ENCODE data around the gene KLF15. TPM values are rescaled to one million over a fixed set of nuclear protein-coding genes. Genes with fewer than 3 reads are reported as not detected.

The KLF15 gene
- total RNA-seq = 1.6 TPM
- polyA plus RNA-seq = 57.3 TPM

DNA sequence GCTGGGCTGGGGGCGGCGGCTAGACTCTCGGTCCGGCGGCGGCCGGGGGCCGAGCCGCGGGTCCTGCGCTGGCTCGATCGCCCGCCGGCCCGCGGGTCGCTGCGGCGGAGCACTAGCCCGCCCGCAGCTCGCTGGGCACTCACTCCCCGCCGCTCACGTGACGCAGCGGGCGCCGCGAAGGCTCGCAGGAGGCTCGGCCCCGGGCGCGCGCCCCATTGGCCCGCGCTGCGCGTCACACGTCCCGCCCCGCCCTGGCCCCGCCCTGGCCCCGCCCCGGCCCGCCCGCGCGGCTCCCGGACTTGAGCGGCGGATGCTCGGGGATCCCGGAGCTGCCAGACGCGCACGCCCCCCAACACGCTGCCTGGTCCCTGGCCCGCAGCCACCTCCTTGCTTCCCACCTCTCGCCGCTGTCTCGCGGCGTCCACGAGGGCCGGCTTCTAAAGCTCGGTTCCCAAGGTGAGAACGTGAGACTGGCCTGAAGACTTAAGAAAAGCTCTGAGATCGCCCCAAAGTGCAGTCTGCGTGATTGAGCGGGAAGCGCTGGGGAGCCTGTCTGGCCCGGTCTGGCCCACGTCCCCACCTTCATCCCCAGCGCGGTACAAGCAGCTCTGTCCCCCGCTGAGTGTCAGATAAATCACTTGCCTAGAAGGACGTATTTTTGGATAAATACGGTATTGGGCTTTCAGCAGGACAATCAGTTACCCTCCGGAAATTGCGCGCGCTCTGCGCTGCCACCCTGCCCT, at the start of gene KLF15:
TSS of gene KLF15 (minus strand) at position 114 of the 743 bp plus-strand sequence. CDS start 4,486 bp downstream, outside the sequence.
- peak; percentile 36 for DNase-seq (ENCODE audit: extremely low spot score)
- under 1% methylated on average over 86 of the region's 86 CpGs for WGBS
- H3K36me3 ChIP-seq (ENCODE audit: insufficient read depth) = no peaks in the 10 kb centered on the region
- peak within 1 kb of the TSS; percentile 93 for H3K4me3 ChIP-seq (ENCODE audit: low read depth, low read length)
- peak within 1 kb of the TSS; percentile 72 for H3K27ac ChIP-seq (ENCODE audit: low read depth)
- no peaks in the 10 kb centered on the region for H3K4me1 ChIP-seq (ENCODE audit: insufficient read depth)

- Histone ChIP-seq H3K4me3 (ENCODE audit: low read depth, low read length) (no peak overlapping the region), H3K36me3 (ENCODE audit: insufficient read depth) (no peaks in the 10 kb centered on the region), H3K4me1 (ENCODE audit: insufficient read depth) (no peaks in the 10 kb centered on the region), H3K27ac (ENCODE audit: low read depth) (no peak overlapping the region)
- WGBS = 82% methylated on average over 15 of the region's 15 CpGs
- no peak for DNase-seq (ENCODE audit: extremely low spot score)
Observed at GRCh38 chr3:126406389-126407296, 49.4 kb upstream of the KLF15 start.

DNA sequence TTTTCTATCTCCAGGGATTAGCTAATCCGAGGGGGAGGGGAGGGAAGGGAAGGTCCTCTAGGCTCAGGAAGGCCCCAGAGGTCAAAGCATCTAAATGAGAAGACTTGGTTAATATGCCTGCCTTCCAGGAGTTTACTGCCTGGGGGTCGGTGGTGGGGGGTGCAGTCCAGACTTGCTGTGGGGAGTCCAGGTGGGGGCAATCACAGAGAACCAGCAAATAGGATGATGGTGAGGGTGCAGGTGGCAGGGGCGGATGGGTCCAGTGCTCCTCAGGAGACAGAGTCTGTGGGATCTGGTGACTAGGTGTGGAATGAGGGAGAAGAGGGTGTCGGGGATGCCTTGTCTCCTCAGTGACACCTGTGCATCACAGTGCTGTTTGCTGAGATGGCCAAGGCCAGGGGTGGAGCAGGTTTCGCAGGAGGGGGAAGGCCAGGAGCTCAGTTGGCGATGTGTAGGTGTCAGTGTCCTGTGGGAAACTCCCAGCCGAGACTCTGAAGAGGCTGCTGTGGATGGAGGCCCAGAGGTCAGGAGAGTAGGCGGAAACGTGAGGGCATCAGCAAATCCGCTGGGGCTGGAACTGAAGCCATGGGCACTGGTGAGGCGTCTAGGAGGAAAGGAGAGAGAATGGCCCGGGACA, 45.6 kb upstream of the KLF15 start:
- no peak overlapping the region for H3K4me3 ChIP-seq (ENCODE audit: low read depth, low read length)
- no peaks in the 10 kb centered on the region for H3K36me3 ChIP-seq (ENCODE audit: insufficient read depth)
- no peak for DNase-seq (ENCODE audit: extremely low spot score)
- no peak overlapping the region for H3K27ac ChIP-seq (ENCODE audit: low read depth)
- no peaks in the 10 kb centered on the region for H3K4me1 ChIP-seq (ENCODE audit: insufficient read depth)
- 83% methylated on average over 12 of the region's 12 CpGs for WGBS

GRCh38 chr3:126402178-126402577, 45.0 kb upstream of the KLF15 start:
- no peaks in the 10 kb centered on the region for H3K36me3 ChIP-seq (ENCODE audit: insufficient read depth)
- H3K27ac ChIP-seq (ENCODE audit: low read depth) = no peak overlapping the region
- DNase-seq (ENCODE audit: extremely low spot score) = no peak
- 75% methylated on average over 6 of the region's 6 CpGs for WGBS
- H3K4me3 ChIP-seq (ENCODE audit: low read depth, low read length) = no peak overlapping the region
- no peaks in the 10 kb centered on the region for H3K4me1 ChIP-seq (ENCODE audit: insufficient read depth)

DNA sequence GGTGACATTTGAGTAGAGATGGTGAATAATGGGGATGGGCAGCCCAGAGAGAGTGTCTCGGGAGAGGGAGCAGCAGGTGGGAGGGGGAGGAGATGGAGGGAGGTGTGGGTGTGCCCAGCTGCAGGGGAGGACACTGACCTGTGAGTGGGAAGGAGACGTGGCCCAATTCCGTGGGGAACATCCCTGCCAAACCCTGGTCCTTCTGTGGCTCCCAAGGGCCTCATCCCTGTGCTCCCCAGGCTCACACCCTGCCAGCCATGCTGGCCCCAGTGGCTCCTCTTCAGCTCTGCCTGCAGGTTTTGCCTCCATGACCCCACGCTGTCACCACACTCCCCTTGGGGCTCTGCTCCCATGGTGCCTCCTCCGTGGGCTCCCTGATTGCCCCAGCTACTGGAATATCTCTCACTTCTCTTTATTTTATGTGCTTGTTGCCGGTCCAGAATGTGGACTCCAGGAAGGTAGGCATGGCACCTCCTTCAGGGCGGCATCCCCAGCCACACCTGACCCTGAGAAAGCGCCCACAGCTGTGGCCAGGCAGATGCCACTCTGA, 44.5 kb upstream of the KLF15 start:
- DNase-seq (ENCODE audit: extremely low spot score) = no peak
- no peak overlapping the region for H3K4me3 ChIP-seq (ENCODE audit: low read depth, low read length)
- 77% methylated on average over 8 of the region's 8 CpGs for WGBS
- no peaks in the 10 kb centered on the region for H3K4me1 ChIP-seq (ENCODE audit: insufficient read depth)
- H3K36me3 ChIP-seq (ENCODE audit: insufficient read depth) = no peaks in the 10 kb centered on the region
- no peak overlapping the region for H3K27ac ChIP-seq (ENCODE audit: low read depth)

DNA sequence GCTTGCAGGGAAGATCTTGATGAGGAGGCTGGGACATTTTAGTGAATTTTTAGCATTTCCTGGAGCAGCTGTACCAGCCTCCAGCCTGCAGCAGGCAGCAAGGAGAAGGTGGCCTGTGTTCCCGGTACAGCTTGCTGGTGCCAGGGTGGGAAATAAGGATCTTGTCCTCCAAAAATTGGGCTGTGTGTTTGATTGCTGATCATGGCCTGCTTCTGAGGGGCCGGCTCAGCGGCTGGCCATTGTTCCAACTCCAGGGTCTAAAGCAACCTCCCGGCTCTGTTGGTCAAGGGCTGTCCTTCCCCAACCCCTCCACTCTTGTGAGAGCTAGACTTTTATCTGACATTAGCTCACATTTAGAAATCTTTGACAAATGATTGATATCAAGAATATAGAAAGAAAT, 42.5 kb upstream of the KLF15 start:
- WGBS = 90% methylated on average over 4 of the region's 4 CpGs
- no peaks in the 10 kb centered on the region for H3K4me1 ChIP-seq (ENCODE audit: insufficient read depth)
- H3K36me3 ChIP-seq (ENCODE audit: insufficient read depth) = no peaks in the 10 kb centered on the region
- no peak overlapping the region for H3K4me3 ChIP-seq (ENCODE audit: low read depth, low read length)
- no peak for DNase-seq (ENCODE audit: extremely low spot score)
- no peak overlapping the region for H3K27ac ChIP-seq (ENCODE audit: low read depth)

DNA sequence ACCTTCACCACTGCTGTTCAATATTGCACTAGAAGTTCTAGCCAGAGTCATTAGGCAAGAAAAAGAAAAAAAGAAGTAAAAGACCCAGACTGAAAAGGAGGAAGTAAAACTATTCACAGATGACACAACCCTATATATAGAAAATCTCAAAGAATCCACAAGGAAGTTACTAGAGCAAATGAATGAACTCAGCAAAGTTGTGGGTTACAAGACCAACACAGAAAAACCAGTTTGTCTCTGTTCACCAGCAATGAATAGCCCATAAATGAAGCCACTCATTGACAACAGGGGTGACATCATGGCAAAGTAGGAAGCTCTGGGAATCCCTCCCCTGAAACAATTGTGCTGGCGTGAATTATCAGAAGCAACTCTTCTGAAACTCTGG, 42.1 kb upstream of the KLF15 start:
- no peak for DNase-seq (ENCODE audit: extremely low spot score)
- no peak overlapping the region for H3K27ac ChIP-seq (ENCODE audit: low read depth)
- H3K36me3 ChIP-seq (ENCODE audit: insufficient read depth) = no peaks in the 10 kb centered on the region
- H3K4me1 ChIP-seq (ENCODE audit: insufficient read depth) = no peaks in the 10 kb centered on the region
- H3K4me3 ChIP-seq (ENCODE audit: low read depth, low read length) = no peak overlapping the region
- WGBS = 86% methylated on average over 1 of the region's 1 CpG

GRCh38 chr3:126398423-126399350, 41.5 kb upstream of the KLF15 start:
- DNase-seq (ENCODE audit: extremely low spot score) = no peak
- 86% methylated on average over 14 of the region's 14 CpGs for WGBS

GRCh38 chr3:126397610-126398422, 40.6 kb upstream of the KLF15 start:
- WGBS = 67% methylated on average over 13 of the region's 13 CpGs
- Histone ChIP-seq H3K27ac (ENCODE audit: low read depth) (no peak overlapping the region), H3K36me3 (ENCODE audit: insufficient read depth) (no peaks in the 10 kb centered on the region), H3K4me3 (ENCODE audit: low read depth, low read length) (no peak overlapping the region), H3K4me1 (ENCODE audit: insufficient read depth) (no peaks in the 10 kb centered on the region)
- no peak for DNase-seq (ENCODE audit: extremely low spot score)

More at GRCh38 chr3:126398423-126399350, 41.5 kb upstream of the KLF15 start:
- H3K27ac ChIP-seq (ENCODE audit: low read depth) = no peak overlapping the region
- H3K36me3 ChIP-seq (ENCODE audit: insufficient read depth) = no peaks in the 10 kb centered on the region
- no peaks in the 10 kb centered on the region for H3K4me1 ChIP-seq (ENCODE audit: insufficient read depth)
- H3K4me3 ChIP-seq (ENCODE audit: low read depth, low read length) = no peak overlapping the region

DNA sequence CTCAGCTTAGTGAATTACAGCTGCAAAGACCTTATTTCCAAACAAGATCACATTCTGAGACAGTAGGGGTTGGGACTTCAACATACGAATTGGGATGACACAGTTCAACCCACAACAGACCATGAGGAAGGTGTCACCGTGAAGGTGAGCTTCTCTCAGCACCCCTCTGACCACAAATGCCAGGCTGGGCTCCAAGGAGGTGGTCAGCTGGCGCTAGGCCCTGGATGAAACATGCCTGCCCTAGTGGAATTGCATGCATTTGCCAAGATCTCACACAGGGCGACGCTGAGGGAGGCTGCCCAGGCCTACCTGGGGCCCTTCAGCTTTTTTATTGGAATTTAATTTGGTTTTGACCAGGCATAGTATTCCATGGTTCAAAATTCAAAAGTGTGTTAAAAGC, 39.3 kb upstream of the KLF15 start:
- no peak overlapping the region for H3K27ac ChIP-seq (ENCODE audit: low read depth)
- H3K4me3 ChIP-seq (ENCODE audit: low read depth, low read length) = no peak overlapping the region
- no peaks in the 10 kb centered on the region for H3K4me1 ChIP-seq (ENCODE audit: insufficient read depth)
- 95% methylated on average over 5 of the region's 5 CpGs for WGBS
- no peaks in the 10 kb centered on the region for H3K36me3 ChIP-seq (ENCODE audit: insufficient read depth)
- DNase-seq (ENCODE audit: extremely low spot score) = no peak

DNA sequence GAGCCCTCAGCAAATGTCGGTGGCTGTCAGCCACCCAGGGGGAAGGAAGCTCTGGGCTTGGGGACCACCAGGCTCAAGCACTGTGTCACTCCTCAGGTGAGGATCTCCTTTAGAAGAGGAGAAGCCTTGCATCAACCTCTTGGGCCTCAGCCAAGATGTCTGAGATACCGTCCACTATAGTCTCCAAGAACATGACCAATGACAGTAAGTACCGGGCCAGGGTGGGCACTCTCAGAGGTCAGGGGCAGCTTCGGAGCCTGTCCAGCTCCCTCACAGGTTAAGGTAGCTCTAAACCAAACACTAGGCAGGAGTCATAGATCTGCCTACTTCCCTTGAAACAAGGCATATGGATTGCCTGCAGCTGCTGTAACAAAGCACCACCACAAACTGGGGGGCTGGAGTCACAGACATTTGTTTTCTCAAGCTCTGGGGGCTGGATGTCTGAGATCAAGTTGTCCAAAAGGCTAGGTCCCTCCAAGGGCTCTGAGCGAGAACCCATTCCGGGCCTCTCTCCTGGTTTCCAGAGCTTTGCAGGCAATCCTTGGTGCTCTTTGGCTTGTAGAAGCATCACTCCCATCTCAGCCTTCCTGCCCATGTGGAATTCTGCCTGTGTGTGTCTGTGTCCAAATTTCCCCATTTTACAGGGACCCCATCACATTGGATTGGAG, 38.8 kb upstream of the KLF15 start:
- Histone ChIP-seq H3K36me3 (ENCODE audit: insufficient read depth) (no peaks in the 10 kb centered on the region), H3K4me1 (ENCODE audit: insufficient read depth) (no peaks in the 10 kb centered on the region), H3K4me3 (ENCODE audit: low read depth, low read length) (no peak overlapping the region), H3K27ac (ENCODE audit: low read depth) (no peak overlapping the region)
- DNase-seq (ENCODE audit: extremely low spot score) = no peak
- WGBS = 96% methylated on average over 6 of the region's 6 CpGs

DNA sequence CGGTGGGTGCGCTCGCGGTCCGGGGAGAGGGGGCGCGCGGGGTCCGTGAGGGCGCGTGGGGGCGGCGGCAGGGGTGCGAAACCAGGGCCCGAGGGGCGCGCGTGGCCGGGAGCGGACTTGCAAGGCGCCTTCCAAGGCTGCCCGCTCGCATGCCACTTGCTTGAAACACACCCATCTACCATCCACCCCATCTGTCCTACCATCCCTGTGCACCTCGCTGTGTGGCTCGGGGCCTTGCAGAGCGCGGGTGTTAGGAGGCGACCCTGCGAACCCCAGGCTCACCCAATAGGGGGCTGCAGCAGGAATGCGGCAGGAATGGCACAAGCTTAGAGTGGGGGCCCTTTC, 37.7 kb upstream of the KLF15 start:
- H3K4me1 ChIP-seq (ENCODE audit: insufficient read depth) = no peaks in the 10 kb centered on the region
- WGBS = 13% methylated on average over 30 of the region's 30 CpGs
- H3K36me3 ChIP-seq (ENCODE audit: insufficient read depth) = no peaks in the 10 kb centered on the region
- H3K4me3 ChIP-seq (ENCODE audit: low read depth, low read length) = peak overlapping the region; percentile 24
- H3K27ac ChIP-seq (ENCODE audit: low read depth) = no peak overlapping the region
- DNase-seq (ENCODE audit: extremely low spot score) = no peak
